ENCODE data around the gene BPIFB3. TPM values are rescaled to one million over a fixed set of nuclear protein-coding genes. Genes with fewer than 3 reads are reported as not detected.

The BPIFB3 gene
- total and polyA plus RNA-seq, 2 of the 13 experiments (the other 11 are each of a cell fraction or from before 2014, with no cell fraction given), result 0.09 TPM; not detected in 1

GRCh38 chr20:33007376-33008335 is 46.0 kb upstream of the BPIFB3 start, which contains the start of gene BPIFB2 (continued):
- no peak; the same call in 1 of the 2 replicates for TF ChIP-seq RERE (CRISPR knock-in tag; IDR thresholded peaks at IDR 0.05; ENCODE audit: low read depth)
- peak; percentile 86 for TF ChIP-seq ZNF83 (CRISPR knock-in tag; IDR thresholded peaks at IDR 0.05; ENCODE audit: borderline replicate concordance)
- TF ChIP-seq SP2 (CRISPR knock-in tag; IDR thresholded peaks at IDR 0.05), result peak; percentile 48; the same call in 1 of the 2 replicates
- no peak for TF ChIP-seq MTF1 (CRISPR knock-in tag; IDR thresholded peaks at IDR 0.05)
- TF ChIP-seq GTF3A (CRISPR knock-in tag; conservative IDR thresholded peaks at IDR 0.05), result no peak; the same call in 1 of the 2 replicates
- TF ChIP-seq SOX13 (IDR thresholded peaks at IDR 0.05), result peak; percentile 79
- TF ChIP-seq SOX13 (CRISPR knock-in tag; conservative IDR thresholded peaks at IDR 0.05 in 1 of 2, IDR thresholded peaks at IDR 0.05 in 1 of 2), result peak in 1 of 2 experiments; percentile 79; a peak in 3 of 4 replicates
- peak; percentile 99 for TF ChIP-seq DRAP1 (CRISPR knock-in tag; IDR thresholded peaks at IDR 0.05)
- TF ChIP-seq IKZF5 (CRISPR knock-in tag; IDR thresholded peaks at IDR 0.05), result peak; percentile 88
- peak; percentile 60; the same call in 1 of the 2 replicates for TF ChIP-seq PRMT3 (CRISPR knock-in tag; IDR thresholded peaks at IDR 0.05; ENCODE audit: borderline replicate concordance, low read depth)
- peak; percentile 95 for TF ChIP-seq ZSCAN9 (CRISPR knock-in tag; IDR thresholded peaks at IDR 0.05; ENCODE audit: borderline replicate concordance)
- TF ChIP-seq HES4 (CRISPR knock-in tag; IDR thresholded peaks at IDR 0.05; ENCODE audit: borderline replicate concordance), result no peak
- TF ChIP-seq TEAD2 (CRISPR knock-in tag; IDR thresholded peaks at IDR 0.05), result no peak
- no peak for TF ChIP-seq CHD2 (IDR thresholded peaks at IDR 0.05; ENCODE audit: low read depth, low read length)
- TF ChIP-seq ISL2 (CRISPR knock-in tag; IDR thresholded peaks at IDR 0.05), result peak; percentile 91
- TF ChIP-seq ATF1 (CRISPR knock-in tag; IDR thresholded peaks at IDR 0.05), result no peak
- TF ChIP-seq MIER3 (CRISPR knock-in tag; IDR thresholded peaks at IDR 0.05; ENCODE audit: borderline replicate concordance), result peak; percentile 71
- TF ChIP-seq ZFY (CRISPR knock-in tag; IDR thresholded peaks at IDR 0.05), result peak; percentile 96
- TF ChIP-seq SP140L (CRISPR knock-in tag; IDR thresholded peaks at IDR 0.05; ENCODE audit: borderline replicate concordance), result no peak; the same call in 1 of the 2 replicates
- TF ChIP-seq SMAD9 (CRISPR knock-in tag; IDR thresholded peaks at IDR 0.05), result no peak; the same call in none of the 2 replicates
- peak; percentile 99 for TF ChIP-seq ZFP82 (CRISPR knock-in tag; IDR thresholded peaks at IDR 0.05; ENCODE audit: borderline replicate concordance)
